ENCODE measurements around the gene SLC25A22. TPM values are rescaled to one million over a fixed set of nuclear protein-coding genes. Genes with fewer than 3 reads are reported as not detected.

The SLC25A22 gene
- total and polyA plus RNA-seq, 2 donors (not counting 1 experiment from before 2014, with no cell fraction given), result 25.7 to 45.7 TPM

DNA sequence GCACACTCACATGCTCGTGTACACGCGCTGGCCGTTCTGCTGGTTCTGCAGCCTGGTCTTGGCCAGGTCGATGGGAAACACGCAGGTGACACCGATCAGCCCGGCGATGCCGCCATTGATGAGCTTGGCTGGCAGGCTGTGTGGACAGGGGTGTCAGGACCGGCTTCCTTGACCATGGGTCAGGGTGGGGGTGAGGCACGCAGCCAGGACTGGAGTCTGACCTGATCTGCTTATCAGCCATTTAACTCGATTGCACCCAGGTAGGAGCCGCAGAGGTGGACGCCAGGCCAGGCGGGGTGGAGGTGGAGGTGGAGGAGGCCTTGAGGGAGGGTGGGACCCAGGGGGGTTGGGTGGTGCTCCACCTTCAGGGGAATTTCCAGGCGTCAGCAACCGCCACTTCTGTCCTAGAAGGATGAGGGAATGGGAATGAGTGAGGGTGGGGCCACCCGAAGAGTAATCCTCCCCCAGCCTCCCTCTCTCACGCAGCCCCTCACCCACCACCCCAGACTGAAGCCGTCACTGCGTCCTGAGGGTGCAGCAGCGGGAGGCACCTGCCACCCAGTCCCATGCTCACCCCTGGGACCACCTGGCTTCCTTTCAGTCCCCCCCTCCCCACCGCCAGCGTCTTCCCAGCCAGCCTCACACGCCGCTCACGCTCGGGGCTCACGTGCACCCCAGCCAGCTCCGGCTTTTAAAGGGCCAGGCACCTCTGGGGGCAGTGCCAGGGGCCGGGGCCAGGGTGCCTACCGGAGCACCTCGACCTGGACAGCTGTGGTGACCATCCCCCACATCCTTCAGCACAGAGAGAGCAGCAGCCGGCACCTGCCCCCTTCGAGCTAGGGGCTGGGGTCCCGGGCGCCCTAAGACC is 3.1 kb downstream of the SLC25A22 start:
- no peak for DNase-seq
- H3K36me3 ChIP-seq (replicated peaks in 1 of 2; ENCODE audit: control extremely low read depth in 1 of 2, control insufficient read depth in 1 of 2, extremely low read depth in 1 of 2, insufficient read depth in 2 of 2, low read length in 1 of 2), result peaks cover 0 to 11% of the 10 kb centered on the region in 2 experiments
- Mint-ChIP-seq H3K27me3 (no peaks in the 10 kb centered on the region), H3K27ac (peak overlapping the region; percentile 59), H3K4me1 (peaks cover 20% of the 10 kb centered on the region), H3K4me3 (peak overlapping the region; percentile 67), H3K9me3 (ENCODE audit: insufficient read depth) (no peaks in the 10 kb centered on the region)
- H3K9me3 ChIP-seq (ENCODE audit: control extremely low read depth in 1 of 3, control insufficient read depth in 2 of 3, insufficient read depth in 1 of 3, low read length in 2 of 3), result peaks cover 0 to 2% (median 0%) of the 10 kb centered on the region in 3 donors
- no peak for ATAC-seq (ENCODE audit: low read depth)
- WGBS (ENCODE audit: insufficient coverage), result 67% methylated on average over 31 of the region's 38 CpGs
- no peak overlapping the region for H3K27ac ChIP-seq (ENCODE audit: low read length in 2 of 2)
- H3K79me2 ChIP-seq (ENCODE audit: control insufficient read depth, insufficient read depth, low read length), result peaks cover 44% of the 10 kb centered on the region
- ChIA-PET POLR2A (interaction anchor here (0.6 to 1.5 kb wide), 5 partner anchors 25 to 426 kb away, joined by 3 to 11 read pairs (median 4); partner anchors contain the start of gene CD151), CTCF (interaction anchor here (1.3 to 1.6 kb wide), 2 partner anchors 11 to 24 kb away, joined by 4 read pairs; partner anchors contain the start of gene PNPLA2)
- TF ChIP-seq EZH2 (IDR thresholded peaks at IDR 0.05; ENCODE audit: borderline replicate concordance, insufficient read depth, low read depth, low read length, poor library complexity, severe bottlenecking), result no peak
- TF ChIP-seq, protein P1, sequence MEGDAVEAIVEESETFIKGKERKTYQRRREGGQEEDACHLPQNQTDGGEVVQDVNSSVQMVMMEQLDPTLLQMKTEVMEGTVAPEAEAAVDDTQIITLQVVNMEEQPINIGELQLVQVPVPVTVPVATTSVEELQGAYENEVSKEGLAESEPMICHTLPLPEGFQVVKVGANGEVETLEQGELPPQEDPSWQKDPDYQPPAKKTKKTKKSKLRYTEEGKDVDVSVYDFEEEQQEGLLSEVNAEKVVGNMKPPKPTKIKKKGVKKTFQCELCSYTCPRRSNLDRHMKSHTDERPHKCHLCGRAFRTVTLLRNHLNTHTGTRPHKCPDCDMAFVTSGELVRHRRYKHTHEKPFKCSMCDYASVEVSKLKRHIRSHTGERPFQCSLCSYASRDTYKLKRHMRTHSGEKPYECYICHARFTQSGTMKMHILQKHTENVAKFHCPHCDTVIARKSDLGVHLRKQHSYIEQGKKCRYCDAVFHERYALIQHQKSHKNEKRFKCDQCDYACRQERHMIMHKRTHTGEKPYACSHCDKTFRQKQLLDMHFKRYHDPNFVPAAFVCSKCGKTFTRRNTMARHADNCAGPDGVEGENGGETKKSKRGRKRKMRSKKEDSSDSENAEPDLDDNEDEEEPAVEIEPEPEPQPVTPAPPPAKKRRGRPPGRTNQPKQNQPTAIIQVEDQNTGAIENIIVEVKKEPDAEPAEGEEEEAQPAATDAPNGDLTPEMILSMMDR (IDR thresholded peaks at IDR 0.05), result no peak
- H2AFZ ChIP-seq (ENCODE audit: insufficient read depth, low read depth, low read length, poor library complexity, severe bottlenecking), result no peak overlapping the region
- peak overlapping the region; percentile 99 for H3K4me2 ChIP-seq (replicated peaks; ENCODE audit: low read depth, low read length, poor library complexity, severe bottlenecking)
- peaks cover 64% of the 10 kb centered on the region for H4K20me1 ChIP-seq (ENCODE audit: control insufficient read depth, insufficient read depth, low read length, poor library complexity, severe bottlenecking)
- H3K27me3 ChIP-seq (replicated peaks in 1 of 4; ENCODE audit: control extremely low read depth in 1 of 4, control insufficient read depth in 3 of 4, insufficient read depth in 4 of 4, low read length in 3 of 4), result peaks cover 0 to 6% (median 0%) of the 10 kb centered on the region in 4 experiments
- peak overlapping the region in 3 of 5 experiments; percentile 91 to 95 (median 94) for H3K4me3 ChIP-seq (ENCODE audit: control extremely low read depth in 1 of 5, extremely low read depth in 1 of 5, insufficient read depth in 1 of 5, low read depth in 2 of 5, low read length in 4 of 5)
- intact Hi-C loops (cut with micrococcal nuclease), result loop anchor here (5.0 to 10.0 kb wide), 4 partner anchors 68 to 588 kb away; partner anchors contain the start of genes BET1L, HRAS, LRRC56 and PTDSS2
- peak overlapping the region; percentile 89 for H3K9ac ChIP-seq (ENCODE audit: low read length)
- peaks cover 17 to 35% of the 10 kb centered on the region in 2 donors for H3K4me1 ChIP-seq (ENCODE audit: control insufficient read depth in 2 of 2, insufficient read depth in 2 of 2, low read length in 2 of 2)
